ENCODE data around the gene PARP3. TPM values are rescaled to one million over a fixed set of nuclear protein-coding genes. Genes with fewer than 3 reads are reported as not detected.

Gene PARP3
- total and polyA plus RNA-seq, 9 of the 15 experiments (the other 6 are each of a cell fraction or from before 2014, with no cell fraction given), result 0.46 to 6.6 (median 4.5) TPM

DNA sequence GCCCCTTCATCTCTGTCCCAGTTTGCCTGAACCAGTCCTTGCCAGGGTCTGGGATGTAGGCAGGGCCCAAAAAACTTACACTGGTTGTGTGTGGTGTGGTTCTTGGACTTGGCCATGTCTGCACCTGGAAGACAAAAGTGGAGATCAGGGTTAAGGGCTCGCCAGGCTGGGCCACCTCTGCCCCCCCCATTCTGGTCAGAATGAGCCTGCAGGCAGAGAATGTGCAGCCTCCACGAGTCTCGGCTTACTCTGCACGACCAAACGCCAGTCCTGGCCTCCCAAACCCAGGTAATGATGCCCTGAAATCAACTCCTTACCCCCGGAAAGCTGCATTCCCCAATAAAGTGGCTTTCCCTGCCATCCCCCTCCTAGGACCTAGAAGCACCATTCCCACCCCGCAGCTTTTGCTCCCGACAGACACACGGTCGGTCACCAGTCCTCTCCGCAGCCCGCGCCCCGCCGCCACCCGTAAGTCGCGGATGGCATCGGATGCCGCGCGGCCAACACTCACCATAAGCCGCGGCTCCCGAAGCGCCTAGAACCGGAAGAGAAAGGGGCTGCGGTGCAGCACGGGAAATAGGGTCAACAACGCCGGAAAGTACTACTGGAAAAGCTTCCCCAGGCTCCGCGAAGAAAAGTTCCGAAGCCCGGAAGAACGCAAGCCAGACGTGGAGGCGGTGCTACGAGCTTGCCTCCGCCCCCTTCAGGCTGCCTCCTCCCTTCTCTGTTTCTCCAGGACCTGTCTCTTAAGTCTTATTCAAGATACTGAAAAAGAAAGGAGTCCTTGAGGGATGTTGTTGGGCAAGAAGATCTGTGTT lies 53.4 kb downstream of the PARP3 start, which contains the start of gene RPL29 (continued):
- TF ChIP-seq, protein P1, sequence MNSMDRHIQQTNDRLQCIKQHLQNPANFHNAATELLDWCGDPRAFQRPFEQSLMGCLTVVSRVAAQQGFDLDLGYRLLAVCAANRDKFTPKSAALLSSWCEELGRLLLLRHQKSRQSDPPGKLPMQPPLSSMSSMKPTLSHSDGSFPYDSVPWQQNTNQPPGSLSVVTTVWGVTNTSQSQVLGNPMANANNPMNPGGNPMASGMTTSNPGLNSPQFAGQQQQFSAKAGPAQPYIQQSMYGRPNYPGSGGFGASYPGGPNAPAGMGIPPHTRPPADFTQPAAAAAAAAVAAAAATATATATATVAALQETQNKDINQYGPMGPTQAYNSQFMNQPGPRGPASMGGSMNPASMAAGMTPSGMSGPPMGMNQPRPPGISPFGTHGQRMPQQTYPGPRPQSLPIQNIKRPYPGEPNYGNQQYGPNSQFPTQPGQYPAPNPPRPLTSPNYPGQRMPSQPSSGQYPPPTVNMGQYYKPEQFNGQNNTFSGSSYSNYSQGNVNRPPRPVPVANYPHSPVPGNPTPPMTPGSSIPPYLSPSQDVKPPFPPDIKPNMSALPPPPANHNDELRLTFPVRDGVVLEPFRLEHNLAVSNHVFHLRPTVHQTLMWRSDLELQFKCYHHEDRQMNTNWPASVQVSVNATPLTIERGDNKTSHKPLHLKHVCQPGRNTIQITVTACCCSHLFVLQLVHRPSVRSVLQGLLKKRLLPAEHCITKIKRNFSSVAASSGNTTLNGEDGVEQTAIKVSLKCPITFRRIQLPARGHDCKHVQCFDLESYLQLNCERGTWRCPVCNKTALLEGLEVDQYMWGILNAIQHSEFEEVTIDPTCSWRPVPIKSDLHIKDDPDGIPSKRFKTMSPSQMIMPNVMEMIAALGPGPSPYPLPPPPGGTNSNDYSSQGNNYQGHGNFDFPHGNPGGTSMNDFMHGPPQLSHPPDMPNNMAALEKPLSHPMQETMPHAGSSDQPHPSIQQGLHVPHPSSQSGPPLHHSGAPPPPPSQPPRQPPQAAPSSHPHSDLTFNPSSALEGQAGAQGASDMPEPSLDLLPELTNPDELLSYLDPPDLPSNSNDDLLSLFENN (IDR thresholded peaks at IDR 0.05; ENCODE audit: low read depth in 2 of 2, low read length in 2 of 2), result peak in 1 of 2 experiments; percentile 61; a peak in 1 of 4 replicates
- TF ChIP-seq CREB3 (tag; conservative IDR thresholded peaks at IDR 0.05; ENCODE audit: low read depth) (no peak), RAD51 (IDR thresholded peaks at IDR 0.05; ENCODE audit: borderline replicate concordance, low read depth) (no peak), SP1 (CRISPR knock-in tag; IDR thresholded peaks at IDR 0.05) (peak; percentile 95), KLF1 (tag; IDR thresholded peaks at IDR 0.05) (peak; percentile 58; the same call in 1 of the 2 replicates), GABPB1 (CRISPR knock-in tag; IDR thresholded peaks at IDR 0.05) (peak; percentile 99), ESRRA (IDR thresholded peaks at IDR 0.05; ENCODE audit: borderline replicate concordance, low read depth) (peak; percentile 65; the same call in 1 of the 2 replicates), GTF2A2 (tag; IDR thresholded peaks at IDR 0.05) (peak; percentile 75), POLR2H (tag; IDR thresholded peaks at IDR 0.05; ENCODE audit: low read depth) (0 out of 2 replicates have a peak, but pooled peaks have one; percentile 82), ZNF224 (CRISPR knock-in tag; IDR thresholded peaks at IDR 0.05) (no peak), ETV6 (IDR thresholded peaks at IDR 0.05; ENCODE audit: borderline replicate concordance in 1 of 2, low read depth in 2 of 2, low read length in 1 of 2) (peak in 1 of 2 experiments; percentile 48; a peak in 1 of 4 replicates), ETV6 (CRISPR knock-in tag; IDR thresholded peaks at IDR 0.05; ENCODE audit: borderline replicate concordance) (no peak)
- TF ChIP-seq, protein P2, sequence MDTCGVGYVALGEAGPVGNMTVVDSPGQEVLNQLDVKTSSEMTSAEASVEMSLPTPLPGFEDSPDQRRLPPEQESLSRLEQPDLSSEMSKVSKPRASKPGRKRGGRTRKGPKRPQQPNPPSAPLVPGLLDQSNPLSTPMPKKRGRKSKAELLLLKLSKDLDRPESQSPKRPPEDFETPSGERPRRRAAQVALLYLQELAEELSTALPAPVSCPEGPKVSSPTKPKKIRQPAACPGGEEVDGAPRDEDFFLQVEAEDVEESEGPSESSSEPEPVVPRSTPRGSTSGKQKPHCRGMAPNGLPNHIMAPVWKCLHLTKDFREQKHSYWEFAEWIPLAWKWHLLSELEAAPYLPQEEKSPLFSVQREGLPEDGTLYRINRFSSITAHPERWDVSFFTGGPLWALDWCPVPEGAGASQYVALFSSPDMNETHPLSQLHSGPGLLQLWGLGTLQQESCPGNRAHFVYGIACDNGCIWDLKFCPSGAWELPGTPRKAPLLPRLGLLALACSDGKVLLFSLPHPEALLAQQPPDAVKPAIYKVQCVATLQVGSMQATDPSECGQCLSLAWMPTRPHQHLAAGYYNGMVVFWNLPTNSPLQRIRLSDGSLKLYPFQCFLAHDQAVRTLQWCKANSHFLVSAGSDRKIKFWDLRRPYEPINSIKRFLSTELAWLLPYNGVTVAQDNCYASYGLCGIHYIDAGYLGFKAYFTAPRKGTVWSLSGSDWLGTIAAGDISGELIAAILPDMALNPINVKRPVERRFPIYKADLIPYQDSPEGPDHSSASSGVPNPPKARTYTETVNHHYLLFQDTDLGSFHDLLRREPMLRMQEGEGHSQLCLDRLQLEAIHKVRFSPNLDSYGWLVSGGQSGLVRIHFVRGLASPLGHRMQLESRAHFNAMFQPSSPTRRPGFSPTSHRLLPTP (IDR thresholded peaks at IDR 0.05; ENCODE audit: borderline replicate concordance, extremely low read depth, insufficient read length), result no peak
- TF ChIP-seq, protein P3, sequence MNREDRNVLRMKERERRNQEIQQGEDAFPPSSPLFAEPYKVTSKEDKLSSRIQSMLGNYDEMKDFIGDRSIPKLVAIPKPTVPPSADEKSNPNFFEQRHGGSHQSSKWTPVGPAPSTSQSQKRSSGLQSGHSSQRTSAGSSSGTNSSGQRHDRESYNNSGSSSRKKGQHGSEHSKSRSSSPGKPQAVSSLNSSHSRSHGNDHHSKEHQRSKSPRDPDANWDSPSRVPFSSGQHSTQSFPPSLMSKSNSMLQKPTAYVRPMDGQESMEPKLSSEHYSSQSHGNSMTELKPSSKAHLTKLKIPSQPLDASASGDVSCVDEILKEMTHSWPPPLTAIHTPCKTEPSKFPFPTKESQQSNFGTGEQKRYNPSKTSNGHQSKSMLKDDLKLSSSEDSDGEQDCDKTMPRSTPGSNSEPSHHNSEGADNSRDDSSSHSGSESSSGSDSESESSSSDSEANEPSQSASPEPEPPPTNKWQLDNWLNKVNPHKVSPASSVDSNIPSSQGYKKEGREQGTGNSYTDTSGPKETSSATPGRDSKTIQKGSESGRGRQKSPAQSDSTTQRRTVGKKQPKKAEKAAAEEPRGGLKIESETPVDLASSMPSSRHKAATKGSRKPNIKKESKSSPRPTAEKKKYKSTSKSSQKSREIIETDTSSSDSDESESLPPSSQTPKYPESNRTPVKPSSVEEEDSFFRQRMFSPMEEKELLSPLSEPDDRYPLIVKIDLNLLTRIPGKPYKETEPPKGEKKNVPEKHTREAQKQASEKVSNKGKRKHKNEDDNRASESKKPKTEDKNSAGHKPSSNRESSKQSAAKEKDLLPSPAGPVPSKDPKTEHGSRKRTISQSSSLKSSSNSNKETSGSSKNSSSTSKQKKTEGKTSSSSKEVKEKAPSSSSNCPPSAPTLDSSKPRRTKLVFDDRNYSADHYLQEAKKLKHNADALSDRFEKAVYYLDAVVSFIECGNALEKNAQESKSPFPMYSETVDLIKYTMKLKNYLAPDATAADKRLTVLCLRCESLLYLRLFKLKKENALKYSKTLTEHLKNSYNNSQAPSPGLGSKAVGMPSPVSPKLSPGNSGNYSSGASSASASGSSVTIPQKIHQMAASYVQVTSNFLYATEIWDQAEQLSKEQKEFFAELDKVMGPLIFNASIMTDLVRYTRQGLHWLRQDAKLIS (CRISPR knock-in tag; IDR thresholded peaks at IDR 0.05), result peak; percentile 84
